GM23248 (cell line): ENCODE results near the gene CTNND2.

Experiments used
- EZH2 ChIP-seq: fragments of 200-600 bp; sonication (generic); IDR thresholded peaks from 2 replicates; pipeline ENCODE4 v1.6.1; 2018; ENCODE audit warnings: antibody characterized with exemption, mild to moderate bottlenecking; ENCODE audit not compliant: insufficient read depth, poor library complexity, severe bottlenecking
- EZH2phosphoT487 ChIP-seq: fragments of 200-600 bp; sonication (generic); IDR thresholded peaks from 2 replicates; pipeline ENCODE4 v1.6.1; 2018; ENCODE audit warnings: antibody characterized with exemption, moderate library complexity, mild to moderate bottlenecking, low read depth; ENCODE audit not compliant: insufficient read depth

GRCh38 chr5:11770310-11770709, 133.9 kb downstream of the CTNND2 start:
- TF ChIP-seq EZH2: no peak
- TF ChIP-seq EZH2phosphoT487: no peak
